ENCODE measurements around the gene ITPR3.
"Not testable (repeated sequence)": the region's sequence is repeated elsewhere in the genome, so short reads cannot be mapped to it uniquely, and the experiment has no call there.

ITPR3 gene

GRCh38 chr6:33591424-33592032 is 29.6 kb upstream of the ITPR3 start:
- no peak for DNase-seq (ENCODE audit: low read depth)

- no peak for DNase-seq (ENCODE audit: low read depth)
Measured at GRCh38 chr6:33592280-33592594, 28.9 kb upstream of the ITPR3 start.

- DNase-seq (ENCODE audit: low read depth): peak; percentile 42
Measured at GRCh38 chr6:33592595-33593413, 28.3 kb upstream of the ITPR3 start.

- no peak for DNase-seq (ENCODE audit: low read depth)
Measured at GRCh38 chr6:33593414-33593727, 27.8 kb upstream of the ITPR3 start.

- DNase-seq (ENCODE audit: low read depth): no peak
Measured at GRCh38 chr6:33595001-33595846, 25.9 kb upstream of the ITPR3 start.

- not testable (repeated sequence) for DNase-seq (ENCODE audit: low read depth)
Measured at GRCh38 chr6:33596894-33597293, 24.2 kb upstream of the ITPR3 start.

GRCh38 chr6:33597551-33598322 is 23.4 kb upstream of the ITPR3 start:
- DNase-seq (ENCODE audit: low read depth): no peak

- DNase-seq (ENCODE audit: low read depth): no peak
Measured at GRCh38 chr6:33599413-33599938, 21.6 kb upstream of the ITPR3 start.

GRCh38 chr6:33600761-33601160 is 20.4 kb upstream of the ITPR3 start:
- no peak for DNase-seq (ENCODE audit: low read depth)

- no peak for DNase-seq (ENCODE audit: low read depth)
Measured at GRCh38 chr6:33602180-33602579, 18.9 kb upstream of the ITPR3 start.

- DNase-seq (ENCODE audit: low read depth): no peak
Measured at GRCh38 chr6:33604941-33605854, 15.9 kb upstream of the ITPR3 start.

- DNase-seq (ENCODE audit: low read depth): no peak
Measured at GRCh38 chr6:33606642-33607041, 14.5 kb upstream of the ITPR3 start.

- DNase-seq (ENCODE audit: low read depth): no peak
Measured at GRCh38 chr6:33607126-33607783, 13.9 kb upstream of the ITPR3 start.

GRCh38 chr6:33607784-33608161 is 13.3 kb upstream of the ITPR3 start:
- DNase-seq (ENCODE audit: low read depth): no peak

- DNase-seq (ENCODE audit: low read depth): no peak
Measured at GRCh38 chr6:33609019-33609418, 12.1 kb upstream of the ITPR3 start.

GRCh38 chr6:33609528-33609927 is 11.6 kb upstream of the ITPR3 start:
- DNase-seq (ENCODE audit: low read depth): no peak

- DNase-seq (ENCODE audit: low read depth): no peak
Measured at GRCh38 chr6:33610067-33610466, 11.1 kb upstream of the ITPR3 start.

- no peak for DNase-seq (ENCODE audit: low read depth)
Measured at GRCh38 chr6:33610779-33611732, 10.1 kb upstream of the ITPR3 start.

- no peak for DNase-seq (ENCODE audit: low read depth)
Measured at GRCh38 chr6:33613146-33613794, 7.9 kb upstream of the ITPR3 start.
